CD1c-positive myeloid dendritic cell (primary cell): Measurements from ENCODE around the gene CACTIN.
"Not testable (repeated sequence)": the region's sequence is repeated elsewhere in the genome, so short reads cannot be mapped to it uniquely, and the experiment has no call there.

ENCODE experiments used
- DNase-seq: peaks from one replicate; pipeline ENCODE4 v3.0.0-alpha.2; 2016; ENCODE audit errors: extremely low spot score

The CACTIN gene

GRCh38 chr19:3572132-3572854 lies 54.3 kb downstream of the CACTIN start:
- peak; percentile 100 for DNase-seq

- DNase-seq: peak; percentile 70
Observed at GRCh38 chr19:3570606-3571011, 56.0 kb downstream of the CACTIN start.

- DNase-seq: not testable (repeated sequence)
Observed at GRCh38 chr19:3570042-3570441, 56.5 kb downstream of the CACTIN start.

GRCh38 chr19:3565139-3565538 lies 61.5 kb downstream of the CACTIN start:
- no peak for DNase-seq

GRCh38 chr19:3563709-3564524 lies 62.7 kb downstream of the CACTIN start:
- peak; percentile 72 for DNase-seq
